RWPE1 (cell line): ENCODE measurements around the gene ZDHHC19.
"Not testable (repeated sequence)": the region's sequence is repeated elsewhere in the genome, so short reads cannot be mapped to it uniquely, and the experiment has no call there.

Experiments used
- CTCF ChIA-PET: fragments of 350-600 bp; sonication (Branson Sonifier 250); formaldehyde crosslinking; extraction: SDS; loops from one replicate; lab custom pipeline; 2021; lab: Yijun Ruan, JAX
- POLR2A ChIA-PET: fragments of 400-600 bp; formaldehyde crosslinking; extraction: SDS; loops from one replicate; lab custom pipeline; 2020; ENCODE audit warnings: antibody characterized with exemption; ENCODE audit not compliant: low non-redundant PET; lab: Yijun Ruan, JAX
- DNase-seq: peaks from one replicate; pipeline ENCODE4 v3.0.0; 2012; ENCODE audit warnings: low spot score
- H3K27ac ChIP-seq: fragments of 450-650 bp; 2 replicates; pipeline ENCODE4 v1.5.1; 2017
- CTCF ChIP-seq: fragments of 450-650 bp; conservative IDR thresholded peaks from 2 replicates; pipeline ENCODE4 v1.5.1; 2017; ENCODE audit warnings: low read depth, mild to moderate bottlenecking

The ZDHHC19 gene

GRCh38 chr3:196246612-196247308, 35.6 kb upstream of the ZDHHC19 start:
- CTCF ChIA-PET: no interaction called here
- no peak for TF ChIP-seq CTCF
- no peak for DNase-seq
- H3K27ac ChIP-seq: no peak overlapping the region
- POLR2A ChIA-PET: no interaction called here

- H3K27ac ChIP-seq, POLR2A ChIA-PET, DNase-seq: not testable (repeated sequence)
- CTCF ChIA-PET: interaction anchor here (0.6 kb wide), 2 partner anchors 211 to 336 kb away, joined by 3 to 6 read pairs; partner anchors contain the start of gene TNK2
Measured at GRCh38 chr3:196244166-196244565, 33.0 kb upstream of the ZDHHC19 start.

GRCh38 chr3:196241704-196242103, 30.5 kb upstream of the ZDHHC19 start:
- H3K27ac ChIP-seq: no peak overlapping the region
- no peak for DNase-seq
- POLR2A ChIA-PET: no interaction called here
- CTCF ChIA-PET: interaction anchor here (0.5 kb wide), 1 partner anchor 10 kb away, joined by 3 read pairs; no protein-coding TSS in a partner anchor
- TF ChIP-seq CTCF: no peak

GRCh38 chr3:196240424-196240823, 29.2 kb upstream of the ZDHHC19 start:
- POLR2A ChIA-PET: no interaction called here
- no peak overlapping the region for H3K27ac ChIP-seq
- DNase-seq: no peak
- TF ChIP-seq CTCF: no peak
- CTCF ChIA-PET: no interaction called here

GRCh38 chr3:196238612-196239560, 27.7 kb upstream of the ZDHHC19 start:
- ChIA-PET CTCF (interaction anchor here (1.0 kb wide), 1 partner anchor 11 kb away, joined by 4 read pairs; no protein-coding TSS in a partner anchor), POLR2A (no interaction called here)
- no peak for TF ChIP-seq CTCF
- no peak for DNase-seq
- H3K27ac ChIP-seq: no peak overlapping the region

- no peak for TF ChIP-seq CTCF
- POLR2A ChIA-PET: no interaction called here
- CTCF ChIA-PET: no interaction called here
- no peak overlapping the region for H3K27ac ChIP-seq
- no peak for DNase-seq
Measured at GRCh38 chr3:196237203-196237602, 26.0 kb upstream of the ZDHHC19 start.
